GM12872 (cell line): Measurements from ENCODE around the gene CYP17A1.

ENCODE experiments used
- CTCF ChIP-seq: IDR thresholded peaks from 3 replicates; pipeline ENCODE4 v1.5.1; 2011; ENCODE audit warnings: low read depth, mild to moderate bottlenecking, low read length, moderate library complexity; ENCODE audit not compliant: insufficient read depth

The CYP17A1 gene

GRCh38 chr10:102826148-102826796, 10.9 kb downstream of the CYP17A1 start:
- TF ChIP-seq CTCF = no peak

GRCh38 chr10:102824664-102825063, 12.5 kb downstream of the CYP17A1 start:
- no peak for TF ChIP-seq CTCF

- TF ChIP-seq CTCF = no peak
Observed at GRCh38 chr10:102822222-102822621, 15.0 kb downstream of the CYP17A1 start.

- no peak for TF ChIP-seq CTCF
Observed at GRCh38 chr10:102819054-102819453, 18.2 kb downstream of the CYP17A1 start.

DNA sequence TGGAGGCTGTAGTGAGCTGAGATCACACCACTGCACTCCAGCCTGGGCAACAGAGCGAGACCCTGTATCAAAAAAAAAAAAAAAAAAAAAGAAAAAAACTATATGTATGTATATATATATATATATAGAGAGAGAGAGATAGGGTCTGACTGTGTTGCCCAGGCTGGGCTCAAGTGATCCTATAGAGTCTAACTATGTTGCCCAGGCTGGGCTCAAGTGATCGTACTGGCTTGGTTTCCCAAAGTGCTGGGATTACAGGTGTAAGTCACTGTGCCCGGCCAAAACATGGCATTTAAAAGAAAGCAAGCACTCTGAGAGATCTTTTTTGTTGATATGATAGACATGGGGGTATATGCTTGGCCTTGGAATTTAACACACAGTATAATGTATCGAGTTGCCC, 20.0 kb downstream of the CYP17A1 start:
- TF ChIP-seq CTCF = no peak

GRCh38 chr10:102815790-102816549, 21.2 kb downstream of the CYP17A1 start:
- TF ChIP-seq CTCF = no peak

GRCh38 chr10:102814873-102815661, 22.1 kb downstream of the CYP17A1 start:
- no peak for TF ChIP-seq CTCF
